NCI-H1436 (cell line): Measurements from ENCODE around the gene OXNAD1.
"Not testable (repeated sequence)": the region's sequence is repeated elsewhere in the genome, so short reads cannot be mapped to it uniquely, and the experiment has no call there.

Experiments used
- DNase-seq: peaks from one replicate; lab custom pipeline; 2025; lab: John Stamatoyannopoulos, UW

OXNAD1 gene

GRCh38 chr3:16304061-16305010 is 39.3 kb downstream of the OXNAD1 start:
- DNase-seq, result no peak

- DNase-seq, result no peak
Measured at GRCh38 chr3:16305111-16305541, 40.1 kb downstream of the OXNAD1 start.

GRCh38 chr3:16307832-16308531 is 43.0 kb downstream of the OXNAD1 start:
- no peak for DNase-seq

- DNase-seq, result no peak
Measured at GRCh38 chr3:16308727-16309126, 43.7 kb downstream of the OXNAD1 start.

- DNase-seq, result no peak
Measured at GRCh38 chr3:16309558-16309957, 44.5 kb downstream of the OXNAD1 start.

GRCh38 chr3:16310486-16310885 is 45.5 kb downstream of the OXNAD1 start:
- DNase-seq, result not testable (repeated sequence)

- no peak for DNase-seq
Measured at GRCh38 chr3:16311960-16312451, 47.0 kb downstream of the OXNAD1 start.

GRCh38 chr3:16313886-16314645 is 49.1 kb downstream of the OXNAD1 start:
- DNase-seq, result no peak

- DNase-seq, result no peak
Measured at GRCh38 chr3:16315623-16316022, 50.6 kb downstream of the OXNAD1 start.

- DNase-seq, result no peak
Measured at GRCh38 chr3:16316396-16316795, 51.4 kb downstream of the OXNAD1 start.

GRCh38 chr3:16316847-16317560 is 52.0 kb downstream of the OXNAD1 start:
- no peak for DNase-seq

GRCh38 chr3:16317561-16317945 is 52.5 kb downstream of the OXNAD1 start:
- DNase-seq, result no peak

- DNase-seq, result no peak
Measured at GRCh38 chr3:16318176-16318575, 53.2 kb downstream of the OXNAD1 start.

GRCh38 chr3:16319307-16319706 is 54.3 kb downstream of the OXNAD1 start:
- no peak for DNase-seq

GRCh38 chr3:16319723-16320122 is 54.7 kb downstream of the OXNAD1 start:
- DNase-seq, result no peak

GRCh38 chr3:16320711-16321110 is 55.7 kb downstream of the OXNAD1 start:
- DNase-seq, result no peak

- DNase-seq, result no peak
Measured at GRCh38 chr3:16322189-16322588, 57.2 kb downstream of the OXNAD1 start.

GRCh38 chr3:16323737-16324136 is 58.7 kb downstream of the OXNAD1 start:
- DNase-seq, result no peak

GRCh38 chr3:16325850-16326249 is 60.8 kb downstream of the OXNAD1 start:
- no peak for DNase-seq

GRCh38 chr3:16326724-16327349 is 61.8 kb downstream of the OXNAD1 start:
- no peak for DNase-seq

- DNase-seq, result no peak
Measured at GRCh38 chr3:16328124-16328523, 63.1 kb downstream of the OXNAD1 start.
